ENCODE results near the gene STYX. TPM values are rescaled to one million over a fixed set of nuclear protein-coding genes. Genes with fewer than 3 reads are reported as not detected.
A peak's percentile ranks its signal among the peaks of the same experiment; 100 is the strongest.
"Not testable (repeated sequence)": the region's sequence is repeated elsewhere in the genome, so short reads cannot be mapped to it uniquely, and the experiment has no call there.

STYX gene
- total and polyA plus RNA-seq, 10 of the 15 experiments (the other 5 are each of a cell fraction or from before 2014, with no cell fraction given) = 5.0 to 15.3 (median 9.5) TPM

DNA sequence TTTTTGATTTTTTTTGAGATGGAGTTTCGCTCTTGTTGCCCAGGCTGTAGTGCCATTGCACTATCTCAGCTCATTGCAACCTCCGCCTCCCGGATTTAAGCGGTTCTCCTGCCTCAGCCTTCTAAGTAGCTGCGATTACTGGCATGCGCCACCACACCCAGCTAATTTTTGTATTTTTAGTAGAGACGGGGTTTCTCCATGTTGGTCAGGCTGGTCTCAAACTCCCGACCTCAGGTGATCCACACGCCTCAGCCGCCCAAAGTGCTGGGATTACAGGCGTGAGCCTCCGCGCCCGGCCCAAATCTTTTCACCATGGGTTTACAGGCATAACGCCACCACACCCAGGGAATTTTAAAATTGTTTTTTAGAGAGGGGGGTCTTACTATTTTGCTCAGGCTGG lies 931 bp upstream of the STYX start:
- BruUV-seq (replicated peaks); FAIRE-seq; H3K4me1 ChIP-seq (ENCODE audit: control insufficient read depth, insufficient read depth, low read length); H4K20me1 ChIP-seq (ENCODE audit: control insufficient read depth, insufficient read depth); H3K27ac ChIP-seq (ENCODE audit: control insufficient read depth, insufficient read depth); H3K36me3 ChIP-seq (ENCODE audit: control insufficient read depth in 2 of 2, insufficient read depth in 2 of 2, low read length in 1 of 2); H3K9me3 ChIP-seq (replicated peaks; ENCODE audit: control insufficient read depth, insufficient read depth, low read length); intact Hi-C loops (cut with micrococcal nuclease; ENCODE audit: unreplicated experiment); H2AFZ ChIP-seq (ENCODE audit: control insufficient read depth, low read depth, low read length); DNase-seq (ENCODE audit: low read depth, low spot score); H3K27me3 ChIP-seq (replicated peaks in 1 of 2; ENCODE audit: control insufficient read depth in 2 of 2, insufficient read depth in 2 of 2, low read length in 1 of 2); ATAC-seq; H3K9ac ChIP-seq (ENCODE audit: control insufficient read depth, insufficient read depth, low read length); in situ Hi-C loops (cut with MboI); H3K4me3 ChIP-seq: not testable (repeated sequence)
- H3K79me2 ChIP-seq (ENCODE audit: control insufficient read depth, insufficient read depth, low read length) = peaks cover 19% of the 10 kb centered on the region
- H3K4me2 ChIP-seq (ENCODE audit: control insufficient read depth, insufficient read depth) = 0 out of 2 replicates have a peak overlapping the region, but pooled peaks have one; percentile 82
- ChIA-PET SMC1A (ENCODE audit: uncharacterized antibody, unreplicated experiment) (interaction anchor here (0.6 to 2.5 kb wide), 8 partner anchors 10 to 876 kb away, joined by 3 to 11 read pairs (median 4); partner anchors contain the start of gene PSMC6), RAD21 (ENCODE audit: unreplicated experiment) (interaction anchor here (1.3 to 1.4 kb wide), 3 partner anchors 13 to 20 kb away, joined by 3 to 10 read pairs (median 6); no protein-coding TSS in a partner anchor), CTCF (interaction anchor here (1.1 to 1.4 kb wide), 5 partner anchors 9 to 61 kb away, joined by 4 to 6 read pairs (median 4); no protein-coding TSS in a partner anchor), POLR2A (interaction anchor here (0.8 to 3.3 kb wide), 6 partner anchors 13 to 33 kb away, joined by 3 to 30 read pairs (median 3); partner anchors contain the start of gene PSMC6)
- 89% methylated on average over 15 of the region's 15 CpGs for WGBS (ENCODE audit: insufficient coverage, insufficient replicate concordance, low lambda C conversion rate, missing lambda C conversion rate)

DNA sequence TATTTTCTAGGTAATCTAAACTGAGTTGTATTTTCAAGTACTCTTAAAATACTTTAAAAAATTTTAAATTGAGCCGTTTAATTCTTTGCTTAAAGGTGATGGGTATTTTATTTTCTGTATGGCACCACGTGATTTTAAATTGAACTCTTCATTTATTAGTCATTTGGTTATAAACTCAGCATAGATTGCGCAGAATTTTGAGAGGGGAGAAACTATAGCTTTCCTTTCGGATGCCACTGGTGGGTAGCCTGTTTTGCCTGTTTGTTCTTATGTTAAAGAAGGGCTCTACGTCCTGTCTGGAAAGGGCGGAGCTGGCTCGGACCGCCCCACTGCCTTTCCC lies 411 bp upstream of the STYX start:
- peak overlapping the region; percentile 7; the same call in 1 of the 2 replicates for H3K4me3 ChIP-seq
- no peaks in the 10 kb centered on the region; the same call in 2 of the 3 replicates for H3K9me3 ChIP-seq (replicated peaks; ENCODE audit: control insufficient read depth, insufficient read depth, low read length)
- ATAC-seq (no peak), DNase-seq (ENCODE audit: low read depth, low spot score) (no peak), FAIRE-seq (peak; percentile 93)
- H3K4me2 ChIP-seq (ENCODE audit: control insufficient read depth, insufficient read depth) = peak overlapping the region; percentile 82
- H3K36me3 ChIP-seq (ENCODE audit: control insufficient read depth in 2 of 2, insufficient read depth in 2 of 2, low read length in 1 of 2) = no peaks in the 10 kb centered on the region; a peak in 2 of 4 replicates
- CTCF ChIA-PET = interaction anchor here (0.8 to 1.4 kb wide), 6 partner anchors 10 to 61 kb away, joined by 3 to 6 read pairs (median 4); no protein-coding TSS in a partner anchor
- in situ Hi-C loops (cut with MboI) (no loop called here), intact Hi-C loops (cut with micrococcal nuclease; ENCODE audit: unreplicated experiment) (no loop called here)
- BruUV-seq (replicated peaks) = no TSS peak
- POLR2A ChIA-PET = interaction anchor here (0.5 to 3.3 kb wide), 7 partner anchors 9 to 56 kb away, joined by 3 to 30 read pairs (median 3); partner anchors contain the start of gene PSMC6
- peaks cover 19% of the 10 kb centered on the region for H3K79me2 ChIP-seq (ENCODE audit: control insufficient read depth, insufficient read depth, low read length)
- H3K9ac ChIP-seq (ENCODE audit: control insufficient read depth, insufficient read depth, low read length) = no peak overlapping the region
- H3K27me3 ChIP-seq (replicated peaks in 1 of 2; ENCODE audit: control insufficient read depth in 2 of 2, insufficient read depth in 2 of 2, low read length in 1 of 2) = no peaks in the 10 kb centered on the region
- under 1% methylated on average over 8 of the region's 8 CpGs for WGBS (ENCODE audit: insufficient coverage, insufficient replicate concordance, low lambda C conversion rate, missing lambda C conversion rate)
- H3K4me1 ChIP-seq (ENCODE audit: control insufficient read depth, insufficient read depth, low read length) = no peaks in the 10 kb centered on the region
- SMC1A ChIA-PET (ENCODE audit: uncharacterized antibody, unreplicated experiment) = interaction anchor here (0.6 to 2.5 kb wide), 9 partner anchors 10 to 876 kb away, joined by 3 to 11 read pairs (median 5); partner anchors contain the start of gene PSMC6
- H3K27ac ChIP-seq (ENCODE audit: control insufficient read depth, insufficient read depth) = no peak overlapping the region; the same call in 1 of the 2 replicates
- RAD21 ChIA-PET (ENCODE audit: unreplicated experiment) = interaction anchor here (1.3 to 1.4 kb wide), 3 partner anchors 12 to 21 kb away, joined by 3 to 10 read pairs (median 6); no protein-coding TSS in a partner anchor
- H4K20me1 ChIP-seq (ENCODE audit: control insufficient read depth, insufficient read depth) = no peaks in the 10 kb centered on the region
- H2AFZ ChIP-seq (ENCODE audit: control insufficient read depth, low read depth, low read length) = peak overlapping the region; percentile 63
- TF ChIP-seq RAD51 (IDR thresholded peaks at IDR 0.05) (peak; percentile 82), PAX5 (IDR thresholded peaks at IDR 0.05; ENCODE audit: borderline replicate concordance, low read depth, low read length) (0 out of 2 replicates have a peak, but pooled peaks have one; percentile 44), SIX5 (IDR thresholded peaks at IDR 0.05; ENCODE audit: low read depth, low read length, severe bottlenecking) (no peak)

Measured in GM12878 (cell line).